ENCODE data around the gene GGT6.
"Not testable (repeated sequence)": the region's sequence is repeated elsewhere in the genome, so short reads cannot be mapped to it uniquely, and the experiment has no call there.

GGT6 gene

DNA sequence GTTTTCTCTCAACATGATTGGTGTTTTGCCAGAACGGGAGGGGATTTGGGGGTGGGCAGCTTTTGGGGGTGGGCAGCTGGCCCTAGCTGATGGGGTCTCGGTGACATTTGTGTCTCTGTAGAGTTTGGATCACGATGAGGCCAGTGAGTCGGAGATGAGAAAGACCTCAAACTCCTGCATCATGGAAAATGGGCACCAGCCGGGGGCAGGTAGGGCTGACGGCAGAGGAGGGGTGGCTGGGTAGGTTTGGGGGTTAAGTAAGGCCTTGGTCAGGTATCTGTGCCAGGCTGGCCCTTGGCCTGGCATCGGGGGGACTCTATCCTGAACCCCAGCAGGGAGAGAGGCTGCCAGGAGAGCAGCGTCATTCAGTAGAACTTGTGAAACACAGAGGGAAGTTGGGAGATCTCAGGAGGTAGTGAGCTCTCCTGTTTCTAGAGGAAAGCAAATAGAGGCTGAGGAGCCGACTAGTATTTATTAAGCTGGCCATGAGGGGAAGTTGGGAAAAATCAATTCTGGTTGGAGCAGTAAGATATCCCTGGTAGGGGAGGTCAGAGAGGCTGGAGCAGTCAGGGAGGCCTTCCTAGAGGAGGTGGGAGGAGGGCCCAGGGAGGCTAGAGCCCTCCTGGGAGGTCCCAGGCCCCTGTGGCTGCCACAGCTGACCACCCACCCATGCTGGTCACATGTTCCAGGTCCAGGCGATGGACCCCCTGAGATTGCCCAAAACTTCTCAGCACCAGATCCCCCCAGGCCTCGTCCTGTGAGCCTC is 32.0 kb upstream of the GGT6 start:
- no peak for DNase-seq

DNA sequence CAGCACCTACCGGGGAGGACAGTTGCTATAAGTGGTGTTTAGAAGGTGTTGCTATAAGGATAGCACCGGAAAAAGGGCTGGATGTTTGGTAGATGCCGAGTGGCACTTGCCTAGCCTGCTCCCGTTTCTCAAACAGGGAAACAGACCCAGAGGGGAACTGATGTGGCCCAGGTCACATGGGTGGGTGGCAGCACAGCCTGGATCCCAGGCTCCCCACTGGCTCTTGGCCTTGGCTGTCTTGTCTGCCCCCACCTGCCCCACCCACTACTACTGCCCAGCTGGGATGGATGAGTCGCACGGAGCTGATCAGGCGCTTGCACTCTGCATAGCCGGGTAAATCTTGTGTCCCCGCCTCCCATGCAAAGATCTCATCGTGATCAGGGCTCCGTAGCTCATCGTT is 31.2 kb upstream of the GGT6 start:
- DNase-seq = no peak

DNA sequence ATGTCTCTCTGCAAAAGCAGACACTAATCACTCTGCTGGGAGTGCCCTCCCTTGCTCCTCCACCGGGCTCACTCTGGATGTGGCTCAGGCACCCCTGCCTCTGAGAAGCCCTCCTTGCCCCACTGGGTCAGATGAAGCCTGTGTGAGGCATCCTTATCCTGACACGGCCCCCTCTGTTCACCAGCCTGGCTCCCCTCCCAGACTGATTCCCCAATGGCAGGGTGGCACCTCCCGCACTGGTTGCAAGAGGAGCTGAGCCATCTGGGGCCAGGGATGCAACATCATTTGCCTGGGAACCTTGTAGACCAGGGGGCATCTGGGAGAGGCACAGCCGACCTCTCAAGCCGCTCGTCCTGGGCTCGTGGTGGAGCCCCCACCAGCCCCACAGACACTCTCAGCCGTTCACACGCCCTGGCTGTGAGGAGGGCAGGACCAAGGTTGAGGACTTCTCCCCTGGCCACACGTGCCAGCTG is 30.6 kb upstream of the GGT6 start:
- no peak for DNase-seq

DNA sequence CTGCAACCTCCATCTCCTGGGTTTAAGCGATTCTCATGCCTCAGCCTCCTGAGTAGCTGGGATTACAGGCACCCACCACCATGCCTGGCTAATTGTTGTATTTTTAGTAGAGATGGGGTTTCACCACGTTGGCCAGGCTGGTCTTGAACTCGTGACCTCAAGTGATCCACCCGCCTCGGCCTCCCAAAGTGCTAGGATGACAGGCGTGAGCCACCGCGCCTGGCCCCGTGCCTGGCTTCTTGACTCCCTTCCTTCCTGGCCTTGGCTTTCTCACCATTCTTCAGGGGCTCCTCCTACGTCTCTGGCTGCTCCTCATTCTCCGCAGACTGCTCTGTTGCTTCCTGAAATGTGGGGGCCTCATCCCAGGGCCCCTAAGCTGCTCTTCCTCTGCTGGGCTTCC is 29.7 kb upstream of the GGT6 start:
- DNase-seq = not testable (repeated sequence)

DNA sequence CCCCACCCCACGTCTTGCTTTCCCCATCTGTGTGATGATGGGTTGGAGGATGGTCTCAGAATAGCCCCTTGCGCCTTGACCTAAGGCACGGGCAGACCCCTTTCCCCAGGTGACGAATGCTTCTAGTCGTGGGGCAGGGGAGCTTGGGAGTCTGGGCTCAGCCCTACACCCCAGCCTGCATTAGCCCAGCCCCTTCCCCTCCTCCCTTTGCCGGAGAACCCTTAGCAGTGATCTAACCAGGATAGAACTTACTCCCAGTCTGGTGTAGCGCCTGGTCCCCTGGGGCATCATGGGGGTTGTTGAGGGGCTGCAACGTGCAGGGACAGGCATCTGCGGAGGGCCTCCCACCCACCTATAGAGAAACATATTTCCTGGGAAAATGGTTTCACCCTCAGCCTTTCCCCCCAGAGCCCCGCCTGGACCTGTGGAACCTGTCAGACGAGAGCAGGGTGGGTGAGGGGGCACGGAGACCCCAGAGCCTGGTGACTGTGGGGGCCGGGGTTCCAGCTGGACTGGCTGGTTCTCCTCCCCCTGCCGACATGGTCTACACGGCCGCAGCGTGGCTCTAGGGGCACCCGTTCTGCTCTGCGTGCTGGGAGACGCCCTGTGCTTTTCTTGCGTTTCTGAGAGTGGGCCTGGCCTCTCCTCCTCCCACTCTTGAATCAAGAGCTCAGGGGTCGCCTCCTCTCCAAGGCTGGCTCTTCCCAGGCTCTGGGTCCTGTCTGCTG is 28.7 kb upstream of the GGT6 start:
- DNase-seq = no peak

DNA sequence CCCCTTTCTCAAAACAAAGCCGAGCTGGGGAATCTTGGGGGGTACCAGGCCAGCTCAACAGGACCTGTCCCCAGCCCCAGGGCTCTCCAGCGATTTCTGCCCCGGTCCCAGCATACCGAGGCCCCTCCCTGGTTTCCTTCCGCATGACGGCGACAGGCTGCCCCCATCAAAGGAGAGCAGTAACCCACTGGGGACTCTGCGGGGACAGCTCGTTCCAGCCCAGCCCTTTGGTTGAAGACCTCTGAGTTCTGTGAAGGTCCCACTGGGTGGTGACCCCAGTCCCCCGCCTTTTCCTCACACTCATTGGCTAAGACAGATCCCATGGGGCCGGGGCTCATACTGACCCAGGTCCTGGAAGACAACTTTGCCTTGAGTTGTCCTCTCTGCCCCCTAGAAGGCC is 28.0 kb upstream of the GGT6 start:
- DNase-seq = no peak

DNA sequence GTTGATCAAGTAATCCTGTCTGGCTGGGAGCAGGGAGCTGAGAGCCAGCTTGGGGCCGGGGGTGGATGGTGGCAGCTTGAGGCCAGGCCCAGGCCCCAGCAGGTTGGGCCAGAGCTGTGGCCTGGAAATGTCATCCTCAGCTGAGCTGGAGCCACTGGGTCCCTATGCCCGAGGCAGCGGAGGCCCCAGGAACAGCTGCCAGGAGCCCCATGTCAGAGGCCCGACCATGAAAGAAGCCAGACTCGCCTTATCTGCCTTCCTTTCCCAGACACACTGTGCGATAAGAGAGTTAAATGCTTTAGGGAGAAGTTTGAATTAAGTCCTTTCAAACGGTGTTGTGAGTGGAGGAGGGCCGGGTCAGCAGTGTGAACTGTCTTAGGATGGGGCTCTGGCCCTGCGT is 27.4 kb upstream of the GGT6 start:
- DNase-seq = no peak

DNA sequence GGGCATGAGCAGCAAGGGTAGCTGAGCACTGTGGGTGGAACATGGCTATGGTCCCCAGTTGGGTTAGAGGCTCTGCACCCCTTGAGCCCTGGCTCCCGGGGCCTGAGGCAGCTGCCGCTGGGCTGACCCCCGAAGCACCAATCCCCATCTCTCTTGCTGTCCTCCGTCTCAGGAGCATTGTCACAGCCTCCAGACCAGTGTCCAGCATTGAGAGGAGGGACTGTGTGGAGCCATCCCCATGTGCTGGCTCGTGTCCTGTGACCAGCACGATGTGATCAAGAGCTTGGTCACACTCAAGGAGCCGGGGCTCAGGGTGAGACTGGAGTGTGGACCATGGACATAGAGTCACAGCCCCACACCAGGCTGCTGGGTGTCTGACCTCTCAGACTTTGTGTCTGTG is 26.8 kb upstream of the GGT6 start:
- no peak for DNase-seq

DNA sequence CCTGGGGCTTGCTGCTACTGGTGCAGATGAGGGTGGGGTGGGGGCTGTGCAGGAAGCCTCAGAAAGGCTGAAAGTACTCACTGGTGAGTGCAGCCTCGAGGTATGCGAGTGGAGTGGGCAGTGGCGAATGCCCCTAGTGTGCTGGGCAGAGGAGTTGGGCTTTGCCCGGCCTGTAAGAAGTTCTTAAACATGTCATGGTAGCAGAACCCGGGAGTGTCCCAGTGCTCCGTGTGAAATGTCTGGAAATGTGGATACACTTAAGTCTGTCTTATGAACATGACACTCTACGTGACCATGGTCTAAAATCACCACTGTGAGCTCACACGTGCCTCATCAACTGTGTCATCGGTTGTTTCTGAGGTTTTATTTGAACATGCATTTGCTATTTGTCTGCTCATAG is 25.7 kb upstream of the GGT6 start:
- DNase-seq = no peak

DNA sequence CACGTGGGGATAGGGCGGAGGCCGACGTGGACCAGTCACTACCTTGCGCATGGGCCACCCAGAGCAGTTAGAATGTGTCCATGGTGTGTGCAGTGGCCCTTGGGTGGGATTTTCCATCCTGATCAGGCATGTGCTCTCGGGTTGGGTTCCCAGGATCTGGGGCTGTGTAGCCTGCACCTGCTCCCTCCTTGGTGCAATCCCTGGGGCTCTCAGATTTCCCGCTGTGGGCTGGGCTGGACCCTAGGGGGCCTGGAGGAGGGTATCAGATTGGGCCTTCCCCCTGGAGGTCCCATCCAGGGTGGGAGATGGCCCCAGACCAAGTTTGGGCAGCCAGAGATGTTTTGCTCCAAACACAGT is 25.2 kb upstream of the GGT6 start:
- no peak for DNase-seq

DNA sequence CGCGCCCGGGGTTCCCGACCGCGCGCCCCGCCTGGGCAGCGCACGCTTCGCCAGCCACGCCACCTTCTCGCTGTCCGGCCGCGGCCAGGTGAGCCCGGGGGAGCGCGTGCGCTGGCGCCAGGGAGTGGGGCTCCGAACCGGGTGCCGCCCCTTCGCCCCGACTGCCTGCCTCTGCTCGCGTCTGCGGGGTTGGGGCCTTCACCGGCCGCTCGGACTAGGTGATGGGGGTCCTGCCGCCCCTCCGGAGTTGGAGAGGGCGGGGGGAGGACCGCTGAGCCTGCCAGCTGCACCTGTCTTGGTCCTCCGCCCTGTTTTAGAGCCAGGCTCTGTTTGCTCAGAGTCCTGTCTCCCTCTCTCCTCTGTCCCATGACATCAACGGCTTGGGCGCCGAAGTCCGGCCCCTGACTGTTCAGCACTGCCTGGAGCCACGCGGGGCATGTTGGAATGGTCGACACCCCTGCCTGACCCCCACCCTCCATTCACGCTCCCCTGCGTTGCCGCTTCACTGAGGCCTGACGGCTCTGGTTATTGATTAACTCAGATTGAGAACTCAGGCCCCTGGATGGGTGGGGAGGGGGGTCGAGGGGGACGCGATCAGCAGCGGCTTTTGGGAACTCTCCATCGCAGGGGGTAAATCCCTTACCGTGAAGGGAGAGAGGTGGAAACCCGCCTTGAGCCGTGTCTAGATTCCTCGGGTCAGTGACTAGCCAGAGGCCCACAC is 24.7 kb upstream of the GGT6 start:
- DNase-seq = no peak

DNA sequence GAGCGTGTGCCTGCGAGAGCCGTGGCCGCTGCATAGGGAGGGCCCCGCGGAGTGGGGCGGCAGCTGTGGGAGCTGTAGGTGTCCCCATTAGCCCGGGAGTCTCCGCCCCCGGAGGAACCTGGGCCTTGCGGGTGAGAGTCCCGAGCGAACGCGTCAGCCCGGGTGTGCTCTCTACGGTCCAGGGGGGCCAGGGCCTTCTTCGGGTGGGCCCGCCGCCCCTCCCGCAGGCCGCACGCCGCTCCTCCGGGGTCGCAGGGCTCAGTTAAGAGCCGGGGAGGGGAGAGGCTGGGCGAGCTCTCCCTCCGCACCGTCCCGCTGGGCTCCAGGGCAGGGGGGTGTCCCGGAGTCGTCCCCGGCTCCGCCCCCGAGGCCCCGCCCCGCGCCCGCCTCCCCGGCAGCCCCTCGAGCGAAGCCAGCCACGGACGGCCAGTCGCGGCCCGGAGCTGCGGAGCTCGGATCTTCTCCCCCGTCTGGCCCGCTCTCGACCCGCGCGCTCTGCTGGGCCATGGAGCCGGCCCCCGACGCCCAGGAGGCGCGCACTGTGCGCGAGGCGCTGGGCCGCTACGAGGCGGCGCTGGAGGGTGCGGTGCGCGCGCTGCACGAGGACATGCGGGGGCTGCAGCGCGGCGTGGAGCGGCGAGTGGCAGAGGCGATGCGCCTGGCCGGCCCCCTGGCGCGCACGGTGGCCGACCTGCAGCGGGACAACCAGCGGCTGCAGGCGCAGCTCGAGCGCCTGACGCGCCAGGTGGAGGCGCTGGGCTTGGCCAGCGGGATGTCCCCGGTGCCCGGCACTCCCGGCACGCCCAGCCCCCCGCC is 23.9 kb upstream of the GGT6 start, which contains the start of gene SMTNL2:
Gene SMTNL2 (plus strand): TSS at position 429 of the 816 bp plus-strand sequence. CDS start 77 bp downstream, at position 506.
- no peak for DNase-seq

DNA sequence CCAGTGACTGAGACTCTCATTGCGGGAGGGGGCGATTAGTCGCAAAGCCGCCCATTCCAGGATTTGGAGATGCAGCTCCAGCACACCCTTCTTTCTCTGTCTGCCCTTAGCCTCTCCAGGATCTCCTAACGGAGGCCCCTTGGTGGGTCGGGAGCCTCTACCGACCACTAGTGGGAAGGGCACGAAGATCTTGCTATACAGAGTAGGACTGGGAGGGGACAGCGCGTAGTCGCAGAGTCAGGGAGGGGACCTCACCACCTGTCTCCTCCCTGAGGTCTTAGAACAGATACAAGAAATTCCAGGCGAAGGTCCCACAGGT is 23.4 kb upstream of the GGT6 start:
- DNase-seq = no peak

DNA sequence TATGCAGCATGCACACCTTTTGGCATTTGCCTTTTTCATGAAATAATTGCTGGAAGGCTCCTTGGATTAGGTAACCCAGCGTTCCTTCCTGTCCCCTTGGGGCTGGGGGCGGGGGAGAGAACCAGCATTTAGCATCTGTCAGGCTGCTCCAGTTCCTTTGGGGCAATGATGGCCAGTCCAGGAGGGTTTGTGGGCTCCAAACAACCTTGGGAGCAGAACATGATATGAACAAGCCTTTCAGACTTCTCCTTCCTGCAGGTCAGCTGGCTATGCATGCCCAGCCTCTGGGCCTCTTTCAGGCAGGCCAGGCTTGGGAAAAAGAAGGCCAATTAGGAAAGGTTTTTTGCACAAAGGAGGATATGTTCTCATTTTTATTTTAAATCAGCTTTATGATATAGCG is 22.8 kb upstream of the GGT6 start:
- no peak for DNase-seq

DNA sequence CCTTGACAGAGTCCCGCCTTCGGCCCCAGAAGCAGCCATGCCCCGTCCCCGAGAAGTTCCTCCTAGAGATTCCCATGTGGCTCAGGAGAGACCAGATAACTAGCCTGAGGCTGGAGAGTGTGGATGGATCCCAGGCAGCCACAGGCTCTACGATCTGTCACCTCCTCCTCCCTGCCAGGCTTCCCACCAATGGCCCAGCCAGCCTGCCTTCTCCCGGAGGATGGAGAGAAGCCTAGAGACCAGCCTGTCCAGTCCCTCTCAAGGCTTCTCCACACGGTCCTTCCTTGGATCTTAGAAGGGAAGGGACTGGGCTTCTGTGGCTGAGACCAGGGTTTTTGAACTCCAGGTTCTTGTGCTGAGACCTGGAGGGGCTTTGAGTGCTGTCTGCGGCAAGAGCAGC is 22.3 kb upstream of the GGT6 start:
- DNase-seq = no peak

DNA sequence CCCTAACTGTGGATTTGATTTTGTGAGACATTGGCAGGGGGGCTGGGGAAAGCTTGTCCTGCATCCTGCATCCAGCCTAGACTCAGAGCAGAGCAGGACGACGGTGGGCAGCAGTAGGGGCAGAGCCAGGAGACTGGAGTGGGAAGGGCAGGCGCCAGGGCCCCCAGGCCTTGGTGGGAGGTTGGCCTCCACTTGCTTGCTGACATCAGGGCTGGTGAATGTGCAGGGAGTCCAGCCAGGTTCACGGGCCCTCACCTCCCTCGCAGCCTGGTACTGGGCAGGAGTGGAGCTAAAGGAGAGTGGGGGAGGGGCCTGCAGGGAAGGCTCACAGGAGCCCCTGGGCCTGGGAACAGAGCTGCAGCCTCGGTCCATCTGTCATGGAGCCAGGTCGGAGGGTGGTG is 21.7 kb upstream of the GGT6 start:
- no peak for DNase-seq

DNA sequence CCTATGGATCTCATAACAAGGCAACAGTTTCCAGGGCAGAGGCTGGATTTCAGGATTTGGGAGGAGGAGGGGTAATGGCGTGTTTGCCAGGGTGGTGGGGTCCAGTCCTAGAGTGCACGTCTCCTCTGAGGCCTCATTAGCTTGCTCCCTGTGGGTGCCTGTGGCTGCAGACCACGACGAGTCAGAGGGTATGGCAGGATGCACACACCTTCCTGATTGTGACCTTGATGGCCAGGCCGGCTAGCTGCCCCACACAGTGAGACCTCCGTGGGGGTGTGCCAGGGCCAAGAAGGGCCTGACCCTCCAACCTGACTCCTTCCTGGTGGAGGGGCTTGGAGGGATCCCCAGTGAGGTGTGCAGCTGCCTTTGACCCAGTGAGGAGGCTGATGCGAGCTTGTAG is 19.9 kb upstream of the GGT6 start:
- no peak for DNase-seq

DNA sequence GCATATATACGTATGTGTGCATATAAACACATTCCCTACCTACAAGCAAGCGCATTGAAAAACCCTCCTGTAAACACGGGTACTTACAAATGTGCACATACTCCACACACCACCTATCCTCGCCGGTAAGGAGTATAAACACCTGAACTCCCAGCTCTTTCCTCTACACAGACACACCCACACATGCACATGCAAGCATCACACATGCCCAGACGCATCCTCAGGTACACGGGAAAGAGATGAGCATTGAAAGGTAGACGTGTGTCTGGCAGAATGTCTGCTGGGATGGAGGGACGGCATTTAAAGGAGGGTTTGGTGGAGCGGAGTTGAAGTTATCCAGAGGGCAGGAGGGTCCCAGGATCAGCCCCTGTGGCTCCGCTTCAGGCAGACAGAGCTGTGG is 19.3 kb upstream of the GGT6 start:
- DNase-seq = no peak

DNA sequence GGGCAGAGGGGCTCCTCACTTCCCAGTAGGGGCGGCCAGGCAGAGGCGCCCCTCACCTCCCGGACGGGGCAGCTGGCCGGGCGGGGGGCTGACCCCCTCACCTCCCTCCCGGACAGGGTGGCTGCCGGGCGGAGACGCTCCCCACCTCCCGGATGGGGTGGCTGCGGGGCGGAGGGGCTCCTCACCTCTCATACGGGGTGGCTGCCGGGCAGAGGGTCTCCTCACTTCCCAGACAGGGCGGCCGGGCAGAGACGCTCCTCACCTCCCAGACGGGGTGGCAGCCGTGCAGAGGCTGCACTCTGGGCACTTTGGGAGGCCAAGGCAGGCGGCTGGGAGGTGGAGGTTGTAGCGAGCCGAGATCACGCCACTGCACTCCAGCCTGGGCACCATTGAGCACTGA is 18.0 kb upstream of the GGT6 start:
- not testable (repeated sequence) for DNase-seq

DNA sequence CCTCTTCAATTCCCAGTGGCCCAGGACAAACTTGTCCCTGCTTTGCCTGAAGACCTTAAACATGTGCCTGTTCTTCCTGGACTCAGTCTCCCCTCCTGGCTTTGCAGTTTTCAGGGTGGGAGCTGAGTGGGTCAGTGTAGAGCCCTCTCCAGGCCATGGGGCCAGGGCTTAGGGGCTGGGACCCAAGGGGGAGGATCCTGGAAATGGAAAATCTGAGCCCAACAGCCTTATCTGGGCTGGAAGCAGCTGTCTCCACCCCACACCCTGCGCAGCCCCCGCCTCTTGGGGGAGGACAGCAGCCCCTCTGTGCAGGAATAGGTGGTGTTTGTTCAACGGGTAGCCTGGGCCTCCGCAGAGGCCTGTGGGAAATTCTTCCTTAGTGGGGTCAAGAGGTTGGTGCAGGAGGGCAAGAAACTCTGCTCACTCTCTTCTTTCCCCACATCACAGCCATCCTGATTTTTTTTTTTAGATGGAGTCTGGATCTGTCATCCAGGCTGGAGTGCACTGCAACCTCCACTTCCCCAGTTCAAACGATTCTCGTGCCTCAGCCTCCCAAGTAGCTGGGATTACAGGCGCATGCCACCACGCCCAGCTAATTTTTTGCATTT is 17.1 kb upstream of the GGT6 start:
- no peak for DNase-seq

DNA sequence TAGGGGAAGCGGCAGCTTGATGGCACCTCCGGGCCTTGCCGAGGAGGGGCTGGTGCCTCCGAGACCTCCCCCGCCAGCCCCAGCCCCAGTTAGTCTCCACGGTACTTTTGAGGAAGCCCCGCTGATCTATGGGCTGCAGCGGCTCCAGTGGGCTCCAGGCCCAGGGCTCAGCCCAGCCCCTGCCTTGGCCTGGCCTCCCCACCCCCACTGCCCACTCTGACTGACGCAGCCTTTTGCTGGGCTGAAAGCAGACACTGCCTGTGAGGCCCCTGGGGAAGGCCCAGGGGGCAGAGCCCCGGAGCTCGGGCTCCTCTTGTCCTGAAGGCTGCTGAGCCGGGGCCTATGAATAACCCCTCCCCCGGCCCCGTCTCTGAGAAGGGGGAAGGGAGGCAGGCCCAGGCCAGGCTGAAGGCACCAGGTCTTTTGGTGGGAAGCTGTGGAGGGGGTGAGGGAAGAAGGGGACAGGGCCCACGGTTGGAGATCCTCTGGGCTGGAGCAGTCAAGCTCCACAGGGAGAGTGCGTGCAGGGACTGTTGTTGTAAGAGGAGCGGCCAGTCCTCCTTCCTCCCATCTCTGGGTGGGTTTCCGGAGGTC is 16.4 kb upstream of the GGT6 start:
- DNase-seq = no peak

DNA sequence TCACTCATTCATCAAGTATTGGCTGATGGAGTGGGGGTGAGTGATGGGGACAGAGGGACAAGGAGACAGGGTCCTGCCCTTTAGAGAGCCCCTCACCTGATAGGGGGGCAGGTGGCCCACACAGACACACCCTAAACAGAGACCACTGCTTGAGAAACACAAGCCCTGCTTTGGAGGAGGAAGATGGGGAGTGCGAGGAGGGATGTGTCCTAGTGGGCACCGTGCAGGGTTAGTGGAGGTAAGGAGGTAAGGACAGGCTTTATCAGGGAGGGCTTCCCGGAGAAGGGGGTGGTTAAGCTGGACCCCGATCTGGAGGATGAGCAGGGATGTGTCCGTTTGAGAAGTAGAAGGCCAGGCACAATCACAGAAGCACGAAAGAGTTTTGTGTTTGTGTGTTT is 15.8 kb upstream of the GGT6 start:
- no peak for DNase-seq

Measured in C1 segment of cervical spinal cord (tissue), 14 donors.